Ishikawa (cell line): Measurements from ENCODE around the gene BABAM2.

Experiments used
- CEBPB ChIP-seq: IDR thresholded peaks from 2 replicates; pipeline ENCODE4 v1.6.1; 2012
- CREB1 ChIP-seq: IDR thresholded peaks from 2 replicates; pipeline ENCODE4 v1.6.1; 2012; ENCODE audit warnings: low read depth
- EGR1 ChIP-seq: IDR thresholded peaks from 2 replicates; pipeline ENCODE4 v1.6.1; 2012
- EP300 ChIP-seq: IDR thresholded peaks from 2 replicates; pipeline ENCODE4 v1.6.1; 2012; ENCODE audit warnings: borderline replicate concordance
- FOXM1 ChIP-seq: IDR thresholded peaks from 2 replicates; pipeline ENCODE4 v1.6.1; 2012; ENCODE audit warnings: low read depth, borderline replicate concordance
- NFIC ChIP-seq: IDR thresholded peaks from 2 replicates; pipeline ENCODE4 v1.6.1; 2012
- RAD21 ChIP-seq: IDR thresholded peaks from 2 replicates; pipeline ENCODE4 v1.6.1; 2012; ENCODE audit warnings: low read depth
- TAF1 ChIP-seq: IDR thresholded peaks from 2 replicates; pipeline ENCODE4 v1.6.1; 2012; ENCODE audit warnings: low read depth, mild to moderate bottlenecking
- TCF12 ChIP-seq: IDR thresholded peaks from 2 replicates; pipeline ENCODE4 v1.6.1; 2012; ENCODE audit warnings: low read depth
- TEAD4 ChIP-seq: IDR thresholded peaks from 2 replicates; pipeline ENCODE4 v1.6.1; 2012
- YY1 ChIP-seq: IDR thresholded peaks from 2 replicates; pipeline ENCODE4 v1.6.1; 2012; ENCODE audit warnings: low read depth
- ZBTB7A ChIP-seq: IDR thresholded peaks from 2 replicates; pipeline ENCODE4 v1.6.1; 2012; ENCODE audit warnings: low read depth
- TF ChIP-seq, protein P1 (sequence below): IDR thresholded peaks from 2 replicates; pipeline ENCODE4 v1.6.1; 2012
- TF ChIP-seq, protein P2 (sequence below): IDR thresholded peaks from 2 replicates; pipeline ENCODE4 v1.6.1; 2012; ENCODE audit warnings: low read depth, mild to moderate bottlenecking
- TF ChIP-seq, protein P3 (sequence below): IDR thresholded peaks from 2 replicates; pipeline ENCODE4 v1.6.1; 2012

Gene BABAM2

DNA sequence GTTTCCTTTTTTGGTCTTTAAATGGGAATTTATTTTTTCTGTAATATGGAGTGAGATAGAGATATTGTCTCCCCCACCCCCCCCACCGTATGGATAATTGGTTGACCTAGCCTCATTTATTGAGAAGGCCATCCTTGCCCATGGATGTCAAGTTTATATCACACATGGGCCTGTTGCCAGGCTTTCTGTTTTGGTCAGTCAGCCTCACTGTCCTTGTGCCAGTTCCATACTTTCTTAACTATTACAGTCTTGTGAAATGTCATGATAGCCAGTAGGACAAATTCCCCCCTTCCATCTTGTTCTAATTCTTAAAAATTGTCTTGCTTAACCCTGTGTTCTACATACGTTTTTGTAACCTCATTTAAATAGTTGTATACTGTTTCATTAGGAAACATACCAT lies 12.5 kb downstream of the BABAM2 start:
- no peak for TF ChIP-seq CREB1
- TF ChIP-seq EGR1 = no peak
- no peak for TF ChIP-seq YY1
- no peak for TF ChIP-seq TEAD4
- no peak for TF ChIP-seq NFIC
- no peak for TF ChIP-seq TCF12
- TF ChIP-seq CEBPB = no peak
- no peak for TF ChIP-seq ZBTB7A

DNA sequence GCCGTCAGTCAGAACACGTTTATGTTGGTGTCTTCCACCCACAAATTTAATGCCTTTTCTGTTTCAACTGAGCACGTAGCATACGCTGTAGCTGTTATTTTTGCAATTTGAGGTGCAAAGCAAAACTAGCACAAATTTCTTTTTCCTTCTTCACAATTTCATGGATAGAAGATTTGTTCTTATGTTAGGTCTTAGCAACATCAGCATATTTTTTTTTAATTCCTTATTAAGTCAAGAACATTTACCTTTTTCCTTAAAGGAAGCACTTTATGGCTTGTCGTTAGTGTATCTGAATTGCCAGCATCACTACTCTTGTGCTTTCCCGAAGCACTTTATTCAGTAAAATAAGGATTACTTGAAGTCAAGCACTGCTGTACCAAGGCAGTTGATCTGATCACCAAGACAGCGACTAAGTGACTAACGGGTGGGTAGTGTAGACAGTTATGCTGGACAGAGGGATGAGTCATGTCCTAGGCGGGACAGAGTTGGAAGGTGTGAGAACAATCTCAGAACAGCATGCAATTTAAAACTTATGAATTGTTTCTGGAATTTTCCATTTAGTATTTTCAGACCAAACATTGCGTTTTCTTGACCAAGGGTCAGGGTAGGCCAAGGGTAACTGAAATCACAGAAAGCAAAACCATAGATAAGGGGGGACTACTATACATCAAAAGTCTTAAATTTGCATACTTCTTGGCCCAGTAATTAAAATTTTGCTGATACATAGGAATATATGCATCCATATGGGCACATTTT lies 13.3 kb downstream of the BABAM2 start:
- TF ChIP-seq TAF1 = no peak
- no peak for TF ChIP-seq EP300
- TF ChIP-seq, protein P1, sequence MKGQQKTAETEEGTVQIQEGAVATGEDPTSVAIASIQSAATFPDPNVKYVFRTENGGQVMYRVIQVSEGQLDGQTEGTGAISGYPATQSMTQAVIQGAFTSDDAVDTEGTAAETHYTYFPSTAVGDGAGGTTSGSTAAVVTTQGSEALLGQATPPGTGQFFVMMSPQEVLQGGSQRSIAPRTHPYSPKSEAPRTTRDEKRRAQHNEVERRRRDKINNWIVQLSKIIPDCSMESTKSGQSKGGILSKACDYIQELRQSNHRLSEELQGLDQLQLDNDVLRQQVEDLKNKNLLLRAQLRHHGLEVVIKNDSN = no peak
- TF ChIP-seq TEAD4 = no peak
- no peak for TF ChIP-seq EGR1
- no peak for TF ChIP-seq CEBPB
- no peak for TF ChIP-seq FOXM1
- TF ChIP-seq TCF12 = no peak
- TF ChIP-seq, protein P2, sequence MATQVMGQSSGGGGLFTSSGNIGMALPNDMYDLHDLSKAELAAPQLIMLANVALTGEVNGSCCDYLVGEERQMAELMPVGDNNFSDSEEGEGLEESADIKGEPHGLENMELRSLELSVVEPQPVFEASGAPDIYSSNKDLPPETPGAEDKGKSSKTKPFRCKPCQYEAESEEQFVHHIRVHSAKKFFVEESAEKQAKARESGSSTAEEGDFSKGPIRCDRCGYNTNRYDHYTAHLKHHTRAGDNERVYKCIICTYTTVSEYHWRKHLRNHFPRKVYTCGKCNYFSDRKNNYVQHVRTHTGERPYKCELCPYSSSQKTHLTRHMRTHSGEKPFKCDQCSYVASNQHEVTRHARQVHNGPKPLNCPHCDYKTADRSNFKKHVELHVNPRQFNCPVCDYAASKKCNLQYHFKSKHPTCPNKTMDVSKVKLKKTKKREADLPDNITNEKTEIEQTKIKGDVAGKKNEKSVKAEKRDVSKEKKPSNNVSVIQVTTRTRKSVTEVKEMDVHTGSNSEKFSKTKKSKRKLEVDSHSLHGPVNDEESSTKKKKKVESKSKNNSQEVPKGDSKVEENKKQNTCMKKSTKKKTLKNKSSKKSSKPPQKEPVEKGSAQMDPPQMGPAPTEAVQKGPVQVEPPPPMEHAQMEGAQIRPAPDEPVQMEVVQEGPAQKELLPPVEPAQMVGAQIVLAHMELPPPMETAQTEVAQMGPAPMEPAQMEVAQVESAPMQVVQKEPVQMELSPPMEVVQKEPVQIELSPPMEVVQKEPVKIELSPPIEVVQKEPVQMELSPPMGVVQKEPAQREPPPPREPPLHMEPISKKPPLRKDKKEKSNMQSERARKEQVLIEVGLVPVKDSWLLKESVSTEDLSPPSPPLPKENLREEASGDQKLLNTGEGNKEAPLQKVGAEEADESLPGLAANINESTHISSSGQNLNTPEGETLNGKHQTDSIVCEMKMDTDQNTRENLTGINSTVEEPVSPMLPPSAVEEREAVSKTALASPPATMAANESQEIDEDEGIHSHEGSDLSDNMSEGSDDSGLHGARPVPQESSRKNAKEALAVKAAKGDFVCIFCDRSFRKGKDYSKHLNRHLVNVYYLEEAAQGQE = no peak
- TF ChIP-seq ZBTB7A = no peak
- no peak for TF ChIP-seq RAD21
- TF ChIP-seq CREB1 = no peak
- TF ChIP-seq YY1 = no peak
- TF ChIP-seq NFIC = no peak
- TF ChIP-seq, protein P3, sequence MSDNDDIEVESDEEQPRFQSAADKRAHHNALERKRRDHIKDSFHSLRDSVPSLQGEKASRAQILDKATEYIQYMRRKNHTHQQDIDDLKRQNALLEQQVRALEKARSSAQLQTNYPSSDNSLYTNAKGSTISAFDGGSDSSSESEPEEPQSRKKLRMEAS = no peak

DNA sequence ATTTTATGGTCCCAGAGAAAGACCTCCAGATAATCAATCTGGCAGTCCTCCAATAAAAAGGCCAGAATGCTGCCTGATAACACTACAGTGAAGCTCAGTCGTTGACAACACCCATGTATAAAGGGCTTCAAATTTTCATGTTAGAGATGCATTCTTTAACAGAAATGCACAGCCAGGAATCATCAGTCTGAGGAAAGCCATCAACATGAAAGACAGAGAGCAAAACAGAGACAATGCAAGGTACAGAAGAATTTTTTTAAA lies 13.8 kb downstream of the BABAM2 start:
- TF ChIP-seq EP300 (no peak), FOXM1 (no peak), NFIC (no peak), TEAD4 (no peak)
- TF ChIP-seq, protein P2 = no peak
- TF ChIP-seq, protein P1 = no peak
- TF ChIP-seq, protein P3 = no peak

DNA sequence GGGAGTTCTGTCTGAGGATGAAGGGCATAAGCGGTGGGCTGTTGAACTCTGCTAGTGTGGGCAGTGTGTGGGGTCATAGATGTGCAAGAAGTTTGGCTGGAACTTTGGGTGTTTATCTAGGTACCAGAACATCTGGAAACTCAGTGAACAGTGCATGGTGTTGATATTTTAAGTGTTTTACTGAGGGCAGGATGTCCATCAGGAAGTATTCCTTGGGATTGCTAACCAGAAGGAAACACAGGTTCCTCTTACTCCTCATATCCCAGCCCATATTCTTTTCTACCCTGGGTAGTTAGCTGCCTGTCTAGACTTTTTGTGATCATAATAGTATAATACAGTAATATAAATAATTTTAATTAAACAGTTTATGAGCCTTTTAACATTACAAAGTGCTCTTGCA lies 15.5 kb downstream of the BABAM2 start:
- TF ChIP-seq, protein P1 = no peak
- TF ChIP-seq RAD21 (no peak), TAF1 (no peak), ZBTB7A (no peak), YY1 (no peak), NFIC (no peak), CEBPB (no peak), TEAD4 (no peak), TCF12 (no peak), FOXM1 (no peak), EP300 (no peak), CREB1 (no peak), EGR1 (no peak)
- TF ChIP-seq, protein P3 = no peak
- TF ChIP-seq, protein P2 = no peak
